Upper lobe of right lung (tissue), 1 donor: ENCODE results near the gene STRA8. TPM values are rescaled to one million over a fixed set of nuclear protein-coding genes. Genes with fewer than 3 reads are reported as not detected.

Source experiments
- ATAC-seq: fragments of 200-7000 bp; cut with Tn5 transposase; one replicate; pipeline ENCODE4 v1.9.1; 2020; ENCODE audit warnings: mild to moderate bottlenecking, moderate library complexity
- DNase-seq: peaks from one replicate; pipeline ENCODE4 v3.0.0-alpha.2; 2020
- H3K27ac ChIP-seq: fragments of 200-600 bp; one replicate; pipeline ENCODE4 v1.8.0; 2022
- H3K27me3 ChIP-seq: fragments of 200-600 bp; one replicate; pipeline ENCODE4 v1.8.0; 2022; ENCODE audit warnings: mild to moderate bottlenecking
- H3K36me3 ChIP-seq: fragments of 200-600 bp; one replicate; pipeline ENCODE4 v1.8.0; 2022
- H3K4me1 ChIP-seq: fragments of 200-600 bp; one replicate; pipeline ENCODE4 v1.8.0; 2022
- H3K4me3 ChIP-seq: fragments of 200-600 bp; one replicate; pipeline ENCODE4 v1.8.0; 2022; ENCODE audit warnings: mild to moderate bottlenecking
- H3K9me3 ChIP-seq: fragments of 200-600 bp; one replicate; pipeline ENCODE4 v1.8.0; 2022
- CTCF ChIP-seq: fragments of 200-600 bp; IDR thresholded peaks from one replicate; pipeline ENCODE4 v1.8.0; 2022; ENCODE audit warnings: antibody characterized with exemption
- intact Hi-C: fragments of 100-400 bp; cut with DNase I; formaldehyde crosslinking; loops from one replicate; pipeline ENCODE4 v1.11.0; 2022
- total RNA-seq: library from RNA; stranded (reverse); fragmentation: NEBNext Ultra II Directional; extraction: Animal tissue kit (Norgen Biotek cat#: 25700); gene quantifications from one replicate; pipeline ENCODE4 v1.2.1, GENCODE V29; 2021
- donor health status: DM: no; HTN: yes; CAD: no; lungs with severe emphysema.

The STRA8 gene
- total RNA-seq, 1 donor from 2014 or later, result not detected

GRCh38 chr7:135263321-135263970 lies 29.8 kb downstream of the STRA8 start:
- no peak for TF ChIP-seq CTCF
- Histone ChIP-seq H3K9me3 (no peaks in the 10 kb centered on the region), H3K4me1 (no peaks in the 10 kb centered on the region), H3K4me3 (no peak overlapping the region), H3K27ac (no peak overlapping the region), H3K36me3 (no peaks in the 10 kb centered on the region), H3K27me3 (no peaks in the 10 kb centered on the region)
- DNase-seq (no peak), ATAC-seq (no peak)
- intact Hi-C loops, result no loop called here

- H3K36me3 ChIP-seq, result no peaks in the 10 kb centered on the region
- no peaks in the 10 kb centered on the region for H3K9me3 ChIP-seq
- no peaks in the 10 kb centered on the region for H3K27me3 ChIP-seq
- DNase-seq, result no peak
- intact Hi-C loops, result no loop called here
- no peak for TF ChIP-seq CTCF
- H3K27ac ChIP-seq, result no peak overlapping the region
- no peak for ATAC-seq
- H3K4me1 ChIP-seq, result no peaks in the 10 kb centered on the region
- no peak overlapping the region for H3K4me3 ChIP-seq
Observed at GRCh38 chr7:135265637-135266036, 32.0 kb downstream of the STRA8 start.

- intact Hi-C loops, result no loop called here
- no peaks in the 10 kb centered on the region for H3K9me3 ChIP-seq
- H3K27ac ChIP-seq, result no peak overlapping the region
- no peak for TF ChIP-seq CTCF
- DNase-seq (no peak), ATAC-seq (no peak)
- no peak overlapping the region for H3K4me3 ChIP-seq
- H3K4me1 ChIP-seq, result no peaks in the 10 kb centered on the region
- H3K36me3 ChIP-seq, result no peaks in the 10 kb centered on the region
- no peaks in the 10 kb centered on the region for H3K27me3 ChIP-seq
Observed at GRCh38 chr7:135269921-135270320, 36.3 kb downstream of the STRA8 start.

- ATAC-seq (no peak), DNase-seq (no peak)
- no peak overlapping the region for H3K4me3 ChIP-seq
- no peaks in the 10 kb centered on the region for H3K36me3 ChIP-seq
- no peaks in the 10 kb centered on the region for H3K27me3 ChIP-seq
- H3K9me3 ChIP-seq, result no peaks in the 10 kb centered on the region
- H3K4me1 ChIP-seq, result no peaks in the 10 kb centered on the region
- intact Hi-C loops, result no loop called here
- no peak overlapping the region for H3K27ac ChIP-seq
- TF ChIP-seq CTCF, result no peak
Observed at GRCh38 chr7:135270577-135271254, 37.1 kb downstream of the STRA8 start.

GRCh38 chr7:135271255-135271615 lies 37.6 kb downstream of the STRA8 start:
- DNase-seq, result no peak
- no peaks in the 10 kb centered on the region for H3K36me3 ChIP-seq
- no peak for ATAC-seq
- intact Hi-C loops, result no loop called here
- no peaks in the 10 kb centered on the region for H3K9me3 ChIP-seq
- H3K4me1 ChIP-seq, result no peaks in the 10 kb centered on the region
- H3K27ac ChIP-seq, result no peak overlapping the region
- TF ChIP-seq CTCF, result no peak
- no peak overlapping the region for H3K4me3 ChIP-seq
- no peaks in the 10 kb centered on the region for H3K27me3 ChIP-seq
